Activated CD8-positive, alpha-beta memory T cell treated with anti-CD3 and anti-CD28 coated beads, Interleukin-2, amount 50 U/mL, for 48 hours (primary cell): ENCODE data around the gene TMX4.
"Not testable (repeated sequence)": the region's sequence is repeated elsewhere in the genome, so short reads cannot be mapped to it uniquely, and the experiment has no call there.

Experiments
- DNase-seq: peaks from one replicate; pipeline ENCODE4 v3.0.0-alpha.2; 2020

The TMX4 gene

GRCh38 chr20:7959484-7959883 is 60.1 kb downstream of the TMX4 start:
- no peak for DNase-seq

GRCh38 chr20:7956561-7956960 is 63.0 kb downstream of the TMX4 start:
- not testable (repeated sequence) for DNase-seq

GRCh38 chr20:7950387-7950786 is 69.2 kb downstream of the TMX4 start:
- no peak for DNase-seq

- no peak for DNase-seq
Measured at GRCh38 chr20:7943891-7944290, 75.7 kb downstream of the TMX4 start.

GRCh38 chr20:7940341-7940740 is 79.2 kb downstream of the TMX4 start, which contains the start of gene HAO1:
TSS of gene HAO1 (minus strand) at chr20:7940458. CDS start at chr20:7940422, 36 bp downstream.
- no peak for DNase-seq

GRCh38 chr20:7939663-7940062 is 79.9 kb downstream of the TMX4 start:
- DNase-seq = no peak

- no peak for DNase-seq
Measured at GRCh38 chr20:7938058-7938457, 81.5 kb downstream of the TMX4 start.

- DNase-seq = no peak
Measured at GRCh38 chr20:7937328-7937727, 82.2 kb downstream of the TMX4 start.

- no peak for DNase-seq
Measured at GRCh38 chr20:7935027-7935551, 84.5 kb downstream of the TMX4 start.

GRCh38 chr20:7933346-7933745 is 86.2 kb downstream of the TMX4 start:
- no peak for DNase-seq

GRCh38 chr20:7930343-7930742 is 89.2 kb downstream of the TMX4 start:
- no peak for DNase-seq
